IPS-18a (cell line): Measurements from ENCODE around the gene KCNAB1.

Source experiments
- H3K27ac ChIP-seq: one replicate; pipeline ENCODE4 v1.5.1; 2013; ENCODE audit warnings: low read length
- H3K27me3 ChIP-seq: one replicate; pipeline ENCODE4 v1.6.1; 2013; ENCODE audit warnings: mild to moderate bottlenecking, low read length; ENCODE audit not compliant: control insufficient read depth, insufficient read depth
- H3K36me3 ChIP-seq: one replicate; pipeline ENCODE4 v1.6.1; 2013; ENCODE audit warnings: low read depth, low read length; ENCODE audit not compliant: control insufficient read depth
- H3K4me1 ChIP-seq: one replicate; pipeline ENCODE4 v1.6.1; 2013; ENCODE audit warnings: low read depth, low read length; ENCODE audit not compliant: control insufficient read depth
- H3K4me3 ChIP-seq: one replicate; pipeline ENCODE4 v1.5.1; 2013; ENCODE audit warnings: low read length
- H3K9ac ChIP-seq: one replicate; pipeline ENCODE4 v1.6.1; 2013; ENCODE audit warnings: mild to moderate bottlenecking, low read length, moderate library complexity
- H3K9me3 ChIP-seq: one replicate; pipeline ENCODE4 v1.6.1; 2013; ENCODE audit warnings: low read depth, low read length; ENCODE audit not compliant: control insufficient read depth

The KCNAB1 gene

GRCh38 chr3:156382458-156383346 lies 262.3 kb downstream of the KCNAB1 start:
- Histone ChIP-seq H3K4me1 (no peaks in the 10 kb centered on the region), H3K9me3 (no peaks in the 10 kb centered on the region), H3K36me3 (no peaks in the 10 kb centered on the region), H3K4me3 (no peak overlapping the region), H3K27me3 (no peaks in the 10 kb centered on the region), H3K27ac (no peak overlapping the region), H3K9ac (no peak overlapping the region)

DNA sequence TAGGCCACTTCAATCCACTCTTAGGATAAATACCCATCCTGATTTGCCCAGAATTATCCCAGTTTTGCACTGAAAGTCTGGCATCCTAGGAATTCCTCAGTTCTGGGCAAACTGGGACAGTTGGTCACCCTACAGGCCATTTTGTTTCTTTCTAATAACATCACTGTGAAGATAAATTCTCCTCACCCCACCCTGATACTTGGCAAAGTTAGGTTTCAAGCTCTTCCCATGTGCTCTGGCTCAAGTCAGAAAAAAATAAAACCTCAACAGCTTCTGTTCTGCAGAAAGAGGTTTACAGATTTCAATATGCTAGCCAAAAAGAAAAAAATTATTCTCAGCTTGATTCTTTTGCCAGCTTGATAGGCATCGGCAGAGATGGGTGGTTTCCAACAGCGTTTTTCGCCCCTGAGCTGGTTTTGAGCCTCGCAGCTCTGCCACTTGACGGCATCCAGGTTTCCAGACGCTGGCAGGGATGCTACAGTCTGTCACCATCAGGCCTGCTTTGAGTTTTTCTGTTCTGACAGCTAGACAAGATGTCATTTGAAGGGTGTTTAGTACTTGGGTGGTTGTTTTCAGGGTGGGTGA lies 263.2 kb downstream of the KCNAB1 start:
- Histone ChIP-seq H3K4me1 (no peaks in the 10 kb centered on the region), H3K27ac (no peak overlapping the region), H3K4me3 (no peak overlapping the region), H3K9ac (no peak overlapping the region), H3K9me3 (no peaks in the 10 kb centered on the region), H3K27me3 (no peaks in the 10 kb centered on the region), H3K36me3 (no peaks in the 10 kb centered on the region)

GRCh38 chr3:156388497-156389448 lies 268.4 kb downstream of the KCNAB1 start:
- H3K4me1 ChIP-seq, result no peaks in the 10 kb centered on the region
- H3K27me3 ChIP-seq, result no peaks in the 10 kb centered on the region
- no peak overlapping the region for H3K4me3 ChIP-seq
- no peaks in the 10 kb centered on the region for H3K36me3 ChIP-seq
- no peak overlapping the region for H3K9ac ChIP-seq
- H3K27ac ChIP-seq, result no peak overlapping the region
- no peaks in the 10 kb centered on the region for H3K9me3 ChIP-seq

DNA sequence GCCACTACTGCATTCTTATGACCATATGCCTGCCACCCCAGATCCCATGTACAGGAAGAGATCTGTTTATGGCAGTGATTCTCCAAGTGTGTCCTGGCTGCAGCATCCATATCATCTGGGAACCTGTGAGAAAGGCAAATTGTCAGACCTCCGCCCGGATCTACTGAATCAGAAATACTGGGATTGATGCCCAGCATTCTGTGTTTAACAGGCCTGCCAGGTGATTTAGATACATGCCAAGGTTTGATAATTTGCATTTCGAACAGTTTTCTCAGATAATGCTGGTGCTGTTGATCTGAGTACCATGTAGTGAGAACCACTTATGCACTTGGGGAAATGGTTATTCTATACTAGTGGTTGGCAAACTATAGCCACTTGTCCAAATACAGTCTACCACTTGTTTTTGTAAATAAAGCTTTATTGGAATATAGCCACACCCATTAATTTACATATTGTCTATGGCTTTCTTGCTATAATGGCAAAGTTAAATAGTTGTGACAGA lies 269.1 kb downstream of the KCNAB1 start:
- Histone ChIP-seq H3K36me3 (no peaks in the 10 kb centered on the region), H3K4me1 (no peaks in the 10 kb centered on the region), H3K4me3 (no peak overlapping the region), H3K27me3 (no peaks in the 10 kb centered on the region), H3K9ac (no peak overlapping the region), H3K9me3 (no peaks in the 10 kb centered on the region), H3K27ac (no peak overlapping the region)

- H3K27me3 ChIP-seq, result no peaks in the 10 kb centered on the region
- H3K4me3 ChIP-seq, result no peak overlapping the region
- no peak overlapping the region for H3K9ac ChIP-seq
- H3K27ac ChIP-seq, result no peak overlapping the region
- no peaks in the 10 kb centered on the region for H3K4me1 ChIP-seq
- H3K36me3 ChIP-seq, result no peaks in the 10 kb centered on the region
- no peaks in the 10 kb centered on the region for H3K9me3 ChIP-seq
These were observed 270.5 kb downstream of the KCNAB1 start for GRCh38 chr3:156390846-156391245.

- Histone ChIP-seq H3K4me3 (no peak overlapping the region), H3K36me3 (no peaks in the 10 kb centered on the region), H3K9me3 (no peaks in the 10 kb centered on the region), H3K9ac (no peak overlapping the region), H3K4me1 (no peaks in the 10 kb centered on the region), H3K27me3 (no peaks in the 10 kb centered on the region), H3K27ac (no peak overlapping the region)
These were observed 275.8 kb downstream of the KCNAB1 start for GRCh38 chr3:156395961-156396710.

DNA sequence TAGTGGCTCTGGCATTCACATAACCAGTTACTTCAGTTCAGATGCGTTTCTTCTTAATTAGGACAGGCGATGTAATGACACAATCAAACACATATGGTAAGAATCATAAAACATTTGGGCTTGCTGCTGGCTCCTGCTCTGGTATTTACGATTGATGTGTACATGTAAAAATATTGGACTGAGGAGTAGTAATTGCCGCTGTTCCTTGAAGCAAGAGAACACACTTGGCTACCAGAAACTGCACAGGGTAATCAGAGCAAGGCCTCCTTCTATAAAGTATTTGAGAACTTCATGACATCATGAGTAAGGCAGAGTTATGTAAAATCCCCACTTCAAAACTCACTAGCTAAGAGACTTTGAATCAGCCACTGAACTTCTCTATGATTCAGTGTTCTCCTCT lies 276.5 kb downstream of the KCNAB1 start:
- H3K27me3 ChIP-seq, result no peaks in the 10 kb centered on the region
- H3K27ac ChIP-seq, result no peak overlapping the region
- no peak overlapping the region for H3K9ac ChIP-seq
- H3K36me3 ChIP-seq, result no peaks in the 10 kb centered on the region
- no peaks in the 10 kb centered on the region for H3K4me1 ChIP-seq
- H3K4me3 ChIP-seq, result no peak overlapping the region
- H3K9me3 ChIP-seq, result no peaks in the 10 kb centered on the region

GRCh38 chr3:156397534-156397933 lies 277.2 kb downstream of the KCNAB1 start:
- Histone ChIP-seq H3K36me3 (no peaks in the 10 kb centered on the region), H3K27me3 (no peaks in the 10 kb centered on the region), H3K4me3 (no peak overlapping the region), H3K9ac (no peak overlapping the region), H3K9me3 (no peaks in the 10 kb centered on the region), H3K4me1 (no peaks in the 10 kb centered on the region), H3K27ac (no peak overlapping the region)

DNA sequence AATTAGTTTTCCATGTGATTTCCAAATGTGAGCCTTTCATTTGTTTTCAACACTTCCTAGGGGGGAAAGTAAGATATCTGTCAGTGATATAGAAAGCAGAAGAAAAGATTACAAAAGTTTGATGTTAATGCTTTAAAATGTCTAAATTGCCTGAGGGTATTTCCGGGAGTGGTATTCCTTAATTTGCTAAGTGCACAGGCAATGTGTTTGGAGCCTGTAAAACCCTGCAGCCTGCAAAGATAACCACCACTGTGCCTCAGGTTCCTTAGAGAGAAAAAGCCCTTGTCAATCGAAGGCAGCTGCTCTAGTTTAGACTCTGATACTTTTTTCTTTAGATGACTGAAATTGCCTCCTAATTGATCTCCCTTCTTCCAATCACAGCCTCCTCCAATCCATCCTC lies 279.7 kb downstream of the KCNAB1 start:
- Histone ChIP-seq H3K27me3 (no peaks in the 10 kb centered on the region), H3K4me1 (no peaks in the 10 kb centered on the region), H3K27ac (no peak overlapping the region), H3K4me3 (no peak overlapping the region), H3K9ac (no peak overlapping the region), H3K36me3 (no peaks in the 10 kb centered on the region), H3K9me3 (no peaks in the 10 kb centered on the region)

DNA sequence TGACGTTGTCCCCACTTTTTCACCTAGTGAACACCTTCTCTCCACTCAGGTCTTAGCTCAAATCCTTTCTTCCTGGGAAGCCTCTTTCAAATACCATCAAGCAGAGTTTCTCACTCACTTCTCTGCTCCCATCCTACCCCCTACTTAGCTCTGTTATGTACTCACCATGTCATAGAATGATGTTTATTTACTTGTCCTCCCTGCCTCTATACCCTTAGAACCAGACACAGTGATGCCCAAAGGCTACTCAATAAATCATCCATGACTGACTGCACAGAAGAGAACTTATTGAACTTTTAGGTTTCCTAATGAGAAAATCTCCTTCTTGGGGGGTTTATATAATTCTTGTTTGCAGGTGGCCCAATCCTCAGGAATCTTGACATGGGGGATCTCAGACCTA lies 280.4 kb downstream of the KCNAB1 start:
- no peak overlapping the region for H3K9ac ChIP-seq
- no peaks in the 10 kb centered on the region for H3K36me3 ChIP-seq
- H3K27ac ChIP-seq, result no peak overlapping the region
- H3K4me1 ChIP-seq, result no peaks in the 10 kb centered on the region
- H3K4me3 ChIP-seq, result no peak overlapping the region
- H3K27me3 ChIP-seq, result no peaks in the 10 kb centered on the region
- no peaks in the 10 kb centered on the region for H3K9me3 ChIP-seq

DNA sequence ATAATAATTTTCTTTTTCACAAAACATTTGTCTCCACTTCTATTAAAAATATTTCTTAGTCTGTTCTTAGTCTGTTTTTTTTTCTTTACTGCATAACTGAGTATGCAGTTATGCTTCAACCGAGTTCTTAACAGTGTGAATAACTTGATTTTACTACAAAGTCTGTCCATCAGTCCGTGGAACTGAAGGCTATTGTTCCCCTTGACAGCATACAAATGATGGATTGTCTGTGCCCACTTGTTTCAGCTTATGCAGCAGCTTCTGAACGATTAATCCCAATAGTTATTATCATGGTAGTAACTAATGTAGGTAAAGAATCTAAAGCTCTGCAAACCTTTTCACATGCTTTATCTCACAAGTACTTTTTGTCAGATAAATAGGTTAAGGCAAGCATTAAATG lies 283.8 kb downstream of the KCNAB1 start:
- no peaks in the 10 kb centered on the region for H3K27me3 ChIP-seq
- no peaks in the 10 kb centered on the region for H3K36me3 ChIP-seq
- H3K9ac ChIP-seq, result no peak overlapping the region
- H3K4me1 ChIP-seq, result peaks cover 11% of the 10 kb centered on the region
- no peak overlapping the region for H3K4me3 ChIP-seq
- H3K27ac ChIP-seq, result no peak overlapping the region
- no peaks in the 10 kb centered on the region for H3K9me3 ChIP-seq
